A549 (cell line): ENCODE results near the gene FBH1.

Experiments
- BCL3 ChIP-seq: fragments of >200 bp; sonication (Bioruptor Twin); formaldehyde crosslinking; IDR thresholded peaks from 3 replicates; pipeline ENCODE4 v1.6.1; 2016
- CBX2 ChIP-seq: fragments of 200-600 bp; sonication (generic); IDR thresholded peaks from 2 replicates; pipeline ENCODE4 v1.6.1; 2016; ENCODE audit warnings: low read depth, mild to moderate bottlenecking, borderline replicate concordance
- CTCF ChIP-seq: fragments of >200 bp; sonication (Bioruptor Twin); formaldehyde crosslinking; IDR thresholded peaks from 3 replicates; pipeline ENCODE4 v1.5.1; 2016
- EP300 ChIP-seq, 2 experiments: fragments of >200 bp; sonication (Bioruptor Twin); formaldehyde crosslinking; IDR thresholded peaks; 2 replicates in 1 of 2; 3 replicates in 1 of 2; pipeline ENCODE4 v1.6.1; 2016 to 2017
- ESRRA ChIP-seq: fragments of 150-350 bp; IDR thresholded peaks from 2 replicates; pipeline ENCODE4 v1.6.1; 2014; ENCODE audit warnings: mild to moderate bottlenecking, low read length, borderline replicate concordance
- GATA3 ChIP-seq: IDR thresholded peaks from 2 replicates; pipeline ENCODE4 v1.6.1; 2012; ENCODE audit warnings: borderline replicate concordance
- KDM1A ChIP-seq: fragments of 200-600 bp; sonication (generic); IDR thresholded peaks from 2 replicates; pipeline ENCODE4 v1.6.1; 2016; ENCODE audit warnings: low read depth, mild to moderate bottlenecking
- MAFK ChIP-seq: fragments of 450-650 bp; IDR thresholded peaks from 2 replicates; pipeline ENCODE4 v1.6.1; 2014; ENCODE audit not compliant: partially characterized antibody
- MAX ChIP-seq: IDR thresholded peaks from 2 replicates; pipeline ENCODE4 v1.6.1; 2012
- POLR2A ChIP-seq: IDR thresholded peaks from 2 replicates; pipeline ENCODE4 v1.6.1; 2012; ENCODE audit warnings: mild to moderate bottlenecking, low read length
- RAD21 ChIP-seq, 2 experiments: fragments of >200 bp in 1 of 2; sonication (Bioruptor Twin) in 1 of 2; formaldehyde crosslinking in 1 of 2; IDR thresholded peaks in 1 of 2; conservative IDR thresholded peaks in 1 of 2; 2 replicates in 1 of 2; 3 replicates in 1 of 2; pipeline ENCODE4 v1.6.1; 2012 to 2018; ENCODE audit warnings: inconsistent platforms in 1 of 2
- USF2 ChIP-seq: fragments of 450-650 bp; IDR thresholded peaks from 2 replicates; pipeline ENCODE4 v1.6.1; 2014; ENCODE audit warnings: antibody characterized with exemption

GRCh38 chr10:5895804-5896203 lies 5.8 kb downstream of the FBH1 start:
- no peak for TF ChIP-seq CTCF
- TF ChIP-seq POLR2A: no peak
- TF ChIP-seq EP300 (IDR thresholded peaks at IDR 0.05): no peak
- no peak for TF ChIP-seq MAX
- no peak for TF ChIP-seq ESRRA
- no peak for TF ChIP-seq RAD21 (conservative IDR thresholded peaks at IDR 0.05 in 1 of 2, IDR thresholded peaks at IDR 0.05 in 1 of 2)
- TF ChIP-seq BCL3: no peak
- no peak for TF ChIP-seq CBX2
- no peak for TF ChIP-seq GATA3
- no peak for TF ChIP-seq KDM1A
- TF ChIP-seq MAFK: no peak
- no peak for TF ChIP-seq USF2
